ENCODE data around the gene ZNF668. TPM values are rescaled to one million over a fixed set of nuclear protein-coding genes. Genes with fewer than 3 reads are reported as not detected.

The ZNF668 gene
- total and polyA plus RNA-seq, 2 experiments from 2014 or later: 6.2 to 13.1 TPM

DNA sequence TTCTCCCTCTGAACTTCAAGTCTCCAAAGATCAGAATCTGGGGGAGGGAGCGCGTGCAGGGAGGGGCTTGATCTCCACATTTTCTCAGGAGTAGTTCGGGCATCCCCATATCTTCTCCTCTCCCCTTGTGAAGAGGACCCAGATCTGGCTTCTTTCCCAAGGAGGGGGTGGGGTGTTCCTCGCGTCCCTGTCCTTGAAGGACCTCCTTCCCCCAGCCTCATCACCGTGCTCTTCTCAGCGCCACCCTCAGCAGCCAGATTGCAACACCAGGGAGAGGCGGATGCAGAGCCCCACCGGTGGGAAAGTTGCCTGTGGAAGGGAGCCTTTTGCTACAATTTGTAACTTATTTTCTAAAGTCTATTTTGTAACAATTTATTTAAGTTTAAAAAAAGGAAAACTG lies 9.0 kb upstream of the ZNF668 start:
- peaks cover 5% of the 10 kb centered on the region; the same call in 1 of the 3 replicates for H3K4me1 Mint-ChIP-seq
- Histone ChIP-seq H3K4me2 (no peak overlapping the region), H3F3A (replicated peaks; ENCODE audit: low read depth) (no peaks in the 10 kb centered on the region)

More for the DNA sequence above, 9.0 kb upstream of the ZNF668 start:
- Histone ChIP-seq H3K4me3 (no peak overlapping the region), H3K27ac (ENCODE audit: low read depth) (no peak overlapping the region), H3K79me2 (replicated peaks; ENCODE audit: insufficient read depth) (no peaks in the 10 kb centered on the region), H3K4me1 (ENCODE audit: insufficient read depth) (no peaks in the 10 kb centered on the region), H2AFZ (no peak overlapping the region), H3K36me3 (ENCODE audit: insufficient read depth) (no peaks in the 10 kb centered on the region), H4K20me1 (replicated peaks; ENCODE audit: insufficient read depth) (no peaks in the 10 kb centered on the region; the same call in 1 of the 2 replicates), H3K9me2 (ENCODE audit: insufficient read depth) (no peaks in the 10 kb centered on the region), H3K27me3 (ENCODE audit: insufficient read depth) (no peaks in the 10 kb centered on the region)
- no peak for DNase-seq (ENCODE audit: low spot score)
- Mint-ChIP-seq H3K9me3 (no peaks in the 10 kb centered on the region), H3K36me3 (ENCODE audit: low read depth) (peaks cover 37% of the 10 kb centered on the region), H3K27ac (no peak overlapping the region), H3K4me3 (no peak overlapping the region; the same call in 2 of the 3 replicates), H3K27me3 (ENCODE audit: insufficient read depth, low read depth, poor library complexity) (peaks cover 9% of the 10 kb centered on the region)
- TF ChIP-seq POLR2AphosphoS5 (IDR thresholded peaks at IDR 0.05; ENCODE audit: low read depth): no peak
- no peak for TF ChIP-seq JUNB (IDR thresholded peaks at IDR 0.05; ENCODE audit: unreplicated experiment)
- TF ChIP-seq, protein P1, sequence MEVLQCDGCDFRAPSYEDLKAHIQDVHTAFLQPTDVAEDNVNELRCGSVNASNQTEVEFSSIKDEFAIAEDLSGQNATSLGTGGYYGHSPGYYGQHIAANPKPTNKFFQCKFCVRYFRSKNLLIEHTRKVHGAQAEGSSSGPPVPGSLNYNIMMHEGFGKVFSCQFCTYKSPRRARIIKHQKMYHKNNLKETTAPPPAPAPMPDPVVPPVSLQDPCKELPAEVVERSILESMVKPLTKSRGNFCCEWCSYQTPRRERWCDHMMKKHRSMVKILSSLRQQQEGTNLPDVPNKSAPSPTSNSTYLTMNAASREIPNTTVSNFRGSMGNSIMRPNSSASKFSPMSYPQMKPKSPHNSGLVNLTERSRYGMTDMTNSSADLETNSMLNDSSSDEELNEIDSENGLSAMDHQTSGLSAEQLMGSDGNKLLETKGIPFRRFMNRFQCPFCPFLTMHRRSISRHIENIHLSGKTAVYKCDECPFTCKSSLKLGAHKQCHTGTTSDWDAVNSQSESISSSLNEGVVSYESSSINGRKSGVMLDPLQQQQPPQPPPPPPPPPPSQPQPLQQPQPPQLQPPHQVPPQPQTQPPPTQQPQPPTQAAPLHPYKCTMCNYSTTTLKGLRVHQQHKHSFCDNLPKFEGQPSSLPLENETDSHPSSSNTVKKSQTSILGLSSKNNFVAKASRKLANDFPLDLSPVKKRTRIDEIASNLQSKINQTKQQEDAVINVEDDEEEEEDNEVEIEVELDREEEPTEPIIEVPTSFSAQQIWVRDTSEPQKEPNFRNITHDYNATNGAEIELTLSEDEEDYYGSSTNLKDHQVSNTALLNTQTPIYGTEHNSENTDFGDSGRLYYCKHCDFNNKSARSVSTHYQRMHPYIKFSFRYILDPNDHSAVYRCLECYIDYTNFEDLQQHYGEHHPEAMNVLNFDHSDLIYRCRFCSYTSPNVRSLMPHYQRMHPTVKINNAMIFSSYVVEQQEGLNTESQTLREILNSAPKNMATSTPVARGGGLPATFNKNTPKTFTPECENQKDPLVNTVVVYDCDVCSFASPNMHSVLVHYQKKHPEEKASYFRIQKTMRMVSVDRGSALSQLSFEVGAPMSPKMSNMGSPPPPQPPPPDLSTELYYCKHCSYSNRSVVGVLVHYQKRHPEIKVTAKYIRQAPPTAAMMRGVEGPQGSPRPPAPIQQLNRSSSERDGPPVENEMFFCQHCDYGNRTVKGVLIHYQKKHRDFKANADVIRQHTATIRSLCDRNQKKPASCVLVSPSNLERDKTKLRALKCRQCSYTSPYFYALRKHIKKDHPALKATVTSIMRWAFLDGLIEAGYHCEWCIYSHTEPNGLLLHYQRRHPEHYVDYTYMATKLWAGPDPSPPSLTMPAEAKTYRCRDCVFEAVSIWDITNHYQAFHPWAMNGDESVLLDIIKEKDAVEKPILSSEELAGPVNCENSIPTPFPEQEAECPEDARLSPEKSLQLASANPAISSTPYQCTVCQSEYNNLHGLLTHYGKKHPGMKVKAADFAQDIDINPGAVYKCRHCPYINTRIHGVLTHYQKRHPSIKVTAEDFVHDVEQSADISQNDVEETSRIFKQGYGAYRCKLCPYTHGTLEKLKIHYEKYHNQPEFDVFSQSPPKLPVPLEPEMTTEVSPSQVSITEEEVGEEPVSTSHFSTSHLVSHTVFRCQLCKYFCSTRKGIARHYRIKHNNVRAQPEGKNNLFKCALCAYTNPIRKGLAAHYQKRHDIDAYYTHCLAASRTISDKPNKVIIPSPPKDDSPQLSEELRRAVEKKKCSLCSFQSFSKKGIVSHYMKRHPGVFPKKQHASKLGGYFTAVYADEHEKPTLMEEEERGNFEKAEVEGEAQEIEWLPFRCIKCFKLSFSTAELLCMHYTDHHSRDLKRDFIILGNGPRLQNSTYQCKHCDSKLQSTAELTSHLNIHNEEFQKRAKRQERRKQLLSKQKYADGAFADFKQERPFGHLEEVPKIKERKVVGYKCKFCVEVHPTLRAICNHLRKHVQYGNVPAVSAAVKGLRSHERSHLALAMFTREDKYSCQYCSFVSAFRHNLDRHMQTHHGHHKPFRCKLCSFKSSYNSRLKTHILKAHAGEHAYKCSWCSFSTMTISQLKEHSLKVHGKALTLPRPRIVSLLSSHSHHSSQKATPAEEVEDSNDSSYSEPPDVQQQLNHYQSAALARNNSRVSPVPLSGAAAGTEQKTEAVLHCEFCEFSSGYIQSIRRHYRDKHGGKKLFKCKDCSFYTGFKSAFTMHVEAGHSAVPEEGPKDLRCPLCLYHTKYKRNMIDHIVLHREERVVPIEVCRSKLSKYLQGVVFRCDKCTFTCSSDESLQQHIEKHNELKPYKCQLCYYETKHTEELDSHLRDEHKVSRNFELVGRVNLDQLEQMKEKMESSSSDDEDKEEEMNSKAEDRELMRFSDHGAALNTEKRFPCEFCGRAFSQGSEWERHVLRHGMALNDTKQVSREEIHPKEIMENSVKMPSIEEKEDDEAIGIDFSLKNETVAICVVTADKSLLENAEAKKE (CRISPR knock-in tag; IDR thresholded peaks at IDR 0.05): no peak
- TF ChIP-seq ZNF331 (CRISPR knock-in tag; IDR thresholded peaks at IDR 0.05; ENCODE audit: low read depth): no peak
- TF ChIP-seq, protein P2, sequence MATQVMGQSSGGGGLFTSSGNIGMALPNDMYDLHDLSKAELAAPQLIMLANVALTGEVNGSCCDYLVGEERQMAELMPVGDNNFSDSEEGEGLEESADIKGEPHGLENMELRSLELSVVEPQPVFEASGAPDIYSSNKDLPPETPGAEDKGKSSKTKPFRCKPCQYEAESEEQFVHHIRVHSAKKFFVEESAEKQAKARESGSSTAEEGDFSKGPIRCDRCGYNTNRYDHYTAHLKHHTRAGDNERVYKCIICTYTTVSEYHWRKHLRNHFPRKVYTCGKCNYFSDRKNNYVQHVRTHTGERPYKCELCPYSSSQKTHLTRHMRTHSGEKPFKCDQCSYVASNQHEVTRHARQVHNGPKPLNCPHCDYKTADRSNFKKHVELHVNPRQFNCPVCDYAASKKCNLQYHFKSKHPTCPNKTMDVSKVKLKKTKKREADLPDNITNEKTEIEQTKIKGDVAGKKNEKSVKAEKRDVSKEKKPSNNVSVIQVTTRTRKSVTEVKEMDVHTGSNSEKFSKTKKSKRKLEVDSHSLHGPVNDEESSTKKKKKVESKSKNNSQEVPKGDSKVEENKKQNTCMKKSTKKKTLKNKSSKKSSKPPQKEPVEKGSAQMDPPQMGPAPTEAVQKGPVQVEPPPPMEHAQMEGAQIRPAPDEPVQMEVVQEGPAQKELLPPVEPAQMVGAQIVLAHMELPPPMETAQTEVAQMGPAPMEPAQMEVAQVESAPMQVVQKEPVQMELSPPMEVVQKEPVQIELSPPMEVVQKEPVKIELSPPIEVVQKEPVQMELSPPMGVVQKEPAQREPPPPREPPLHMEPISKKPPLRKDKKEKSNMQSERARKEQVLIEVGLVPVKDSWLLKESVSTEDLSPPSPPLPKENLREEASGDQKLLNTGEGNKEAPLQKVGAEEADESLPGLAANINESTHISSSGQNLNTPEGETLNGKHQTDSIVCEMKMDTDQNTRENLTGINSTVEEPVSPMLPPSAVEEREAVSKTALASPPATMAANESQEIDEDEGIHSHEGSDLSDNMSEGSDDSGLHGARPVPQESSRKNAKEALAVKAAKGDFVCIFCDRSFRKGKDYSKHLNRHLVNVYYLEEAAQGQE (IDR thresholded peaks at IDR 0.05; ENCODE audit: unreplicated experiment): no peak
- TF ChIP-seq, protein P3, sequence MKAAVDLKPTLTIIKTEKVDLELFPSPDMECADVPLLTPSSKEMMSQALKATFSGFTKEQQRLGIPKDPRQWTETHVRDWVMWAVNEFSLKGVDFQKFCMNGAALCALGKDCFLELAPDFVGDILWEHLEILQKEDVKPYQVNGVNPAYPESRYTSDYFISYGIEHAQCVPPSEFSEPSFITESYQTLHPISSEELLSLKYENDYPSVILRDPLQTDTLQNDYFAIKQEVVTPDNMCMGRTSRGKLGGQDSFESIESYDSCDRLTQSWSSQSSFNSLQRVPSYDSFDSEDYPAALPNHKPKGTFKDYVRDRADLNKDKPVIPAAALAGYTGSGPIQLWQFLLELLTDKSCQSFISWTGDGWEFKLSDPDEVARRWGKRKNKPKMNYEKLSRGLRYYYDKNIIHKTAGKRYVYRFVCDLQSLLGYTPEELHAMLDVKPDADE (IDR thresholded peaks at IDR 0.05): no peak
- TF ChIP-seq NANOG (IDR thresholded peaks at IDR 0.05; ENCODE audit: borderline replicate concordance): no peak
- TF ChIP-seq CREB1 (CRISPR knock-in tag; IDR thresholded peaks at IDR 0.05; ENCODE audit: low read depth): no peak
- no peak for TF ChIP-seq EZH2 (IDR thresholded peaks at IDR 0.05; ENCODE audit: low read depth, unreplicated experiment)
- TF ChIP-seq STAT1 (IDR thresholded peaks at IDR 0.05; ENCODE audit: unreplicated experiment): no peak
- no peak for TF ChIP-seq ZNF114 (CRISPR knock-in tag; IDR thresholded peaks at IDR 0.05)
- TF ChIP-seq EZH2phosphoT487 (IDR thresholded peaks at IDR 0.05; ENCODE audit: unreplicated experiment): no peak
- TF ChIP-seq, protein P4, sequence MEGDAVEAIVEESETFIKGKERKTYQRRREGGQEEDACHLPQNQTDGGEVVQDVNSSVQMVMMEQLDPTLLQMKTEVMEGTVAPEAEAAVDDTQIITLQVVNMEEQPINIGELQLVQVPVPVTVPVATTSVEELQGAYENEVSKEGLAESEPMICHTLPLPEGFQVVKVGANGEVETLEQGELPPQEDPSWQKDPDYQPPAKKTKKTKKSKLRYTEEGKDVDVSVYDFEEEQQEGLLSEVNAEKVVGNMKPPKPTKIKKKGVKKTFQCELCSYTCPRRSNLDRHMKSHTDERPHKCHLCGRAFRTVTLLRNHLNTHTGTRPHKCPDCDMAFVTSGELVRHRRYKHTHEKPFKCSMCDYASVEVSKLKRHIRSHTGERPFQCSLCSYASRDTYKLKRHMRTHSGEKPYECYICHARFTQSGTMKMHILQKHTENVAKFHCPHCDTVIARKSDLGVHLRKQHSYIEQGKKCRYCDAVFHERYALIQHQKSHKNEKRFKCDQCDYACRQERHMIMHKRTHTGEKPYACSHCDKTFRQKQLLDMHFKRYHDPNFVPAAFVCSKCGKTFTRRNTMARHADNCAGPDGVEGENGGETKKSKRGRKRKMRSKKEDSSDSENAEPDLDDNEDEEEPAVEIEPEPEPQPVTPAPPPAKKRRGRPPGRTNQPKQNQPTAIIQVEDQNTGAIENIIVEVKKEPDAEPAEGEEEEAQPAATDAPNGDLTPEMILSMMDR (conservative IDR thresholded peaks at IDR 0.05; ENCODE audit: low read depth in 2 of 2): no peak
- no peak for ATAC-seq
